ENCODE data around the gene AZIN2.
"Not testable (repeated sequence)": the region's sequence is repeated elsewhere in the genome, so short reads cannot be mapped to it uniquely, and the experiment has no call there.

Gene AZIN2

GRCh38 chr1:33080885-33081553 is at the start of gene AZIN2:
AZIN2 (plus strand) TSS chr1:33081153; CDS start chr1:33082250, 1,097 bp downstream.
- DNase-seq: peak; percentile 88 to 91

- no peak for DNase-seq
These were observed 49.4 kb upstream of the AZIN2 start for GRCh38 chr1:33031506-33031905.

GRCh38 chr1:33032126-33032869 is 48.7 kb upstream of the AZIN2 start:
- no peak for DNase-seq

DNA sequence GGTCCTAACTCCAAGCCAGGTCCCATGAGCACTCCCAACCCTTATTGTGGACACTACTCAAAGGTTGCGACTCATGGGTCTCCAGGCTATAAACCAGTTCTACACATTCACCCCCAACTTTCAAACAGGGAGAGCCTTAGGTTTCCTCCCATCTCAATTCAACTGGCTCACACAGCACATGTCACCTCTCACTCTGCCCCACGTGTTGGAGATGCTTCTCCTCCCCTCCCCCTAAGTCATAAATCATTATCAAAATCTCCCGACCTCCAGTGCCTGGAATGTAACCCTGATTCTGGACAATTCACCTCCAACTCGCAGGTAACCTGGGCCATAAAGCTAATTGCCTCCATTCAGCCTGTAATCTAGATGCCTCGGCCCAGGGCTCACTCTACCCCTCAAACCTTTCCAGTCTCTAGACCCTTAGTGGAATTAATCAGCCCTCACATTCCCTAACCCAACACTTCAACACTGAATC is 44.9 kb upstream of the AZIN2 start:
- no peak for DNase-seq

- DNase-seq: peak; percentile 82 to 92
These were observed 44.1 kb upstream of the AZIN2 start, which contains the start of gene AK2 for GRCh38 chr1:33036526-33037503. AK2 (minus strand) TSS chr1:33036883; CDS start chr1:33036828, 55 bp downstream.

DNA sequence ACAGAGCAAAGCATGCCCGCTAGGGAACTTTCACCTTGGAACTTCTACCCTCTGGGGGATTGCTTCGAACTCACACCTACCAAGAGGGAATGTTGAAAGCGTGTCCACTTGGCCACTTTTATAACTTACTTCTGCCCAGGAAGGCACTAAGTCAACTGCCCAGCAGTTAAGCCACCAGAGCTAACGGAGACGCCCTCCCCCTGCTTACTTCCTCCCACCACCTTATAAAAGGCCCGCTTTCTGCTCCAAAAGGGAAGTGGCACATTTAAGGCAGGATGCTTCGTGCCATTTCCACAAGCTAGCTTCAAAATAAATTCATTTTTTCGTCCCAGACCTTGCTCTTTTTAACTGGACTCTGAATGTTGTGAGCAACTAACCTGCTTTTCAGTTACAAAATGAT is 41.1 kb upstream of the AZIN2 start:
- DNase-seq: no peak

DNA sequence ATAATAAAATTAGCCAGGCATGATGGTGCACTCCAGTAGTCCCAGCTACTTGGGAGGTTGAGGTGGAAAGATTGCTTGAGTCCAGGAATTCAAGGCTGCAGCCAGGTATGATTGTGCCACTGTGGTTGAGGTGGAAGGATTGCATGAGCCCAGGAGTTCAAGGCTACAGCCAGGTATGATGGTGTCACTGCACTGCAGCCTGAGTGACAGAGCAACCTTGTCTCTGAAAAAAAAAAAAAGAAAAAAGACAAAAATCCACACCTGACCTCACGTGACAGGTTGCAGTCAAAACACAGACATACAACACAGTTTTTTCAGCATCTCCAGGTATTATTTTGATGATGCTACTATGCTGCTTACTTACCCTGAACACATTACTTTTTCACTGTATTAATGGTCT is 39.9 kb upstream of the AZIN2 start:
- DNase-seq: no peak

DNA sequence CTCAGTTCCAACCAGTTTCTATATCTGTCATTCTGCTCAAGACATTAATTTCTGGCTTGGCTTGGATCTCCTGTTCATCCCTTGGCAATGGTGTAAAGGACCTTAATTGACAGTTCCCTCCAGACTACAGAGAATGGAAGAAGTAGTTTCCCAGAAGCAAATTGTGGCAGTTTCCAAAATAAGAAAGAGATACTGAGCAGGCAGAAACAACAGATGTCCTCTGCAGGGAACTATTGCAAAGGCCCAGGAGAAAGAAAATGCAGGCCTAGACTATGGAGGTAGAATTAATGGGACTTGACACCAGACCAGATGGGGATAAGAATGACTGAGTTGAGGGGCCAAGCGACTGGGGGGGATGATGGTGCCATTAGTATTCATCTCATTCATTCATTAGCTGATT is 38.1 kb upstream of the AZIN2 start:
- DNase-seq: no peak

- DNase-seq: no peak
These were observed 37.5 kb upstream of the AZIN2 start for GRCh38 chr1:33043267-33044092.

GRCh38 chr1:33045246-33045645 is 35.7 kb upstream of the AZIN2 start:
- DNase-seq: no peak

- no peak for DNase-seq
These were observed 35.1 kb upstream of the AZIN2 start for GRCh38 chr1:33045814-33046213.

- not testable (repeated sequence) for DNase-seq
These were observed 34.7 kb upstream of the AZIN2 start for GRCh38 chr1:33046234-33046633.

DNA sequence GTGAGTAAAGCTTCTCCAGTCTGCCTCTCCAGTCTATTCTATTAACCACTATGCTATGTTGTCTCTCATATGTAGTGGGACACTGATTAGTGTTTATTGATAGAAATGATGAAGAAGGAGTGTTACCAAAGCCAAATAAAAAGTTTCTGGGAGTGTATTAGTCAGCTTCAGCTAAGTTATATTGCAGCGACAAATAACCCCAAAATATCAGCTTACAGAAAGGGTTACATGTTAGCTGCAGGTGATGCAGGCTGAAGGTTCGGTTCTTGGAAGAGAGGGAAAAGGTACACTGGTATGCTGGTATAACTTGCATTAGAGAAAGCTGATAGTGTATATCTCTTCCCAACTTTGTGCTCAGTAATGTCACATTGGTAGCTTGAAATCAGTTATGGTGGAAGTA is 33.7 kb upstream of the AZIN2 start:
- DNase-seq: no peak

DNA sequence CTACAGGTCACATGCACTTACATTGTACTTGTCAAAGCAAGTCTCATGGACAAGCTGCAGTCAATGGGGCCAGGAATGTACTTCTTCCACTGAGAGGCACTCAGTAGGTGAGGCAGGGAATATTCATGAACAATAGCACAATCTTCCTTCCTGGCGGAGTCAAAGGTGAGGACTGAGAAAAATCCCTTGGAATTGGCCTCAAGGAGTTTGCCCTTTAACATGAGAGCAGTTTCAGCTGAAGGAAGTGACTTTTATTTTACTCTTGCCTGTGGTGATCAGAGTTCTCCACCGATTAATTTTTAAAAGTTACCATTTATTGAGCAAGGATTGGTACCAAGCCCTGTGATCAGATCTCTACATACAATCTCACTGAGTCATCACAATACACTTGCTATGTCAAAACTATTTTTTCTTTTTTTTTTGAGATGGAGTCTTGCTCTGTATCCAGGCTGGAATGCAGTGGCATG is 33.1 kb upstream of the AZIN2 start:
- DNase-seq: no peak

DNA sequence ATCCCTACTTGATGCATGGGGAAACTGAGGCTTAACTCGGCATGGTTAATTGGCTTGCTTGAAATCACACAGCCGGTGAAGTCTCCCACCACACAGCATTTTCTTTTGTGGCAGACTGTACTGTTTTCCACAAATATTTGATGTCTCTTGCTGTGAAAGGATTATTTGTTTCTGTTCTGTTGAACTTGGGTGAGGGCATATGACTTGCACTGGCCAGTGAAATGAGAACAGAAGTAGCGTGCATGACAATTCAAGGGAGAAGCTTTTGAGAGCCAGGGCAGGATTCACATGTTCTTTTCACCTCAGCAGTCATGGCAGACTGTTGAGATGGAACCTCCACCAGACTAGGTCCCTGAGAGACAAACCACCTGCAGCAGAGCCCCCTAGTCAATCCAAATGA is 32.5 kb upstream of the AZIN2 start:
- DNase-seq: no peak

- no peak for DNase-seq
These were observed 31.6 kb upstream of the AZIN2 start for GRCh38 chr1:33049371-33049770.

- DNase-seq: no peak
These were observed 30.5 kb upstream of the AZIN2 start for GRCh38 chr1:33050221-33051076.

- peak in 1 of 2 experiments; percentile 19 for DNase-seq
These were observed 25.5 kb upstream of the AZIN2 start for GRCh38 chr1:33055210-33056008.

GRCh38 chr1:33056426-33056825 is 24.5 kb upstream of the AZIN2 start:
- no peak for DNase-seq

GRCh38 chr1:33057095-33057494 is 23.9 kb upstream of the AZIN2 start:
- DNase-seq: no peak
